Gastrocnemius medialis (tissue), 4 donors: ENCODE data around the gene FHOD3.

Source experiments
- POLR2A ChIP-seq, 2 donors: fragments of 450-650 bp; IDR thresholded peaks; one replicate each; pipeline ENCODE4 v1.6.1; 2017; ENCODE audit warnings: antibody characterized with exemption in 2 of 2, mild to moderate bottlenecking in 2 of 2, moderate library complexity in 2 of 2
- TF ChIP-seq, protein P1 (sequence below), 5 experiments: fragments of 450-650 bp in 3 of 5; fragments of 200-600 bp in 2 of 5; sonication (generic) in 2 of 5; IDR thresholded peaks in 4 of 5; conservative IDR thresholded peaks in 1 of 5; 1 replicate in 4 of 5; 2 replicates in 1 of 5; pipeline ENCODE4 v1.5.1; 2016 to 2019; ENCODE audit warnings: antibody characterized with exemption in 5 of 5, mild to moderate bottlenecking in 3 of 5, moderate library complexity in 3 of 5

DNA sequence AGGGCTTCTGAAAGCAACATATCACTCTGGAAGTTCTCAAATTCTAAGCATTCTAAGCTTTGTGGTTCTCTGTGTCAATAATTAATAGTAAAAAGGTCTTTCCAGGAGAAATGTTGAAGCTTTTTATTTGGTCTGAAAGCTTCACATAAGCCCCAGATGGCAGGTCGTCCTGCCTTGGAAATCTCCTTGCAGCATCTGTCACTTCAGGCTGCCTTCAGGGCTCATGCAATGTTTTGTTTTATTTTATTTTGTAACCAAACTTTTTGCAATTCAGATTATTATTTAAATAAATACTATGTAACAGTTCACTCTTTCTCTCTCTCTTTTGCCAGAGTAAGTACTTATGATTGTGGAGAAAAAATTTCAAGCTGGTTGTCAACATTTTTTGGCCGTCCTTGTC lies 46.7 kb upstream of the FHOD3 start:
- TF ChIP-seq, protein P1, sequence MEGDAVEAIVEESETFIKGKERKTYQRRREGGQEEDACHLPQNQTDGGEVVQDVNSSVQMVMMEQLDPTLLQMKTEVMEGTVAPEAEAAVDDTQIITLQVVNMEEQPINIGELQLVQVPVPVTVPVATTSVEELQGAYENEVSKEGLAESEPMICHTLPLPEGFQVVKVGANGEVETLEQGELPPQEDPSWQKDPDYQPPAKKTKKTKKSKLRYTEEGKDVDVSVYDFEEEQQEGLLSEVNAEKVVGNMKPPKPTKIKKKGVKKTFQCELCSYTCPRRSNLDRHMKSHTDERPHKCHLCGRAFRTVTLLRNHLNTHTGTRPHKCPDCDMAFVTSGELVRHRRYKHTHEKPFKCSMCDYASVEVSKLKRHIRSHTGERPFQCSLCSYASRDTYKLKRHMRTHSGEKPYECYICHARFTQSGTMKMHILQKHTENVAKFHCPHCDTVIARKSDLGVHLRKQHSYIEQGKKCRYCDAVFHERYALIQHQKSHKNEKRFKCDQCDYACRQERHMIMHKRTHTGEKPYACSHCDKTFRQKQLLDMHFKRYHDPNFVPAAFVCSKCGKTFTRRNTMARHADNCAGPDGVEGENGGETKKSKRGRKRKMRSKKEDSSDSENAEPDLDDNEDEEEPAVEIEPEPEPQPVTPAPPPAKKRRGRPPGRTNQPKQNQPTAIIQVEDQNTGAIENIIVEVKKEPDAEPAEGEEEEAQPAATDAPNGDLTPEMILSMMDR (IDR thresholded peaks at IDR 0.05 in 4 of 5, conservative IDR thresholded peaks at IDR 0.05 in 1 of 5) = no peak
- TF ChIP-seq POLR2A (IDR thresholded peaks at IDR 0.05) = no peak
